ENCODE measurements around the gene TSPAN19. TPM values are rescaled to one million over a fixed set of nuclear protein-coding genes. Genes with fewer than 3 reads are reported as not detected.

Gene TSPAN19
- total and polyA plus RNA-seq, 12 donors = 0.33 to 0.40 (median 0.34) TPM; not detected in 9

- Histone ChIP-seq H3K4me1 (replicated peaks in 1 of 2) (no peaks in the 10 kb centered on the region), H3K27ac (no peak overlapping the region), H3K36me3 (replicated peaks in 1 of 2) (no peaks in the 10 kb centered on the region), H3K27me3 (no peaks in the 10 kb centered on the region), H3K9me3 (replicated peaks in 1 of 3) (no peaks in the 10 kb centered on the region), H3K4me3 (no peak overlapping the region)
- DNase-seq = no peak
- intact Hi-C loops (cut with DNase I) = no loop called here
- WGBS, 4 donors = 70 to 82% (median 79%) methylated on average over 2 to 3 of the region's 3 CpGs
- no peak for TF ChIP-seq POLR2A (IDR thresholded peaks at IDR 0.05)
- TF ChIP-seq CTCF (IDR thresholded peaks at IDR 0.05) = no peak
These were observed 29.9 kb upstream of the TSPAN19 start for GRCh38 chr12:85065837-85066482.

- no peaks in the 10 kb centered on the region for H3K27me3 ChIP-seq
- no peaks in the 10 kb centered on the region for H3K9me3 ChIP-seq (replicated peaks in 1 of 3)
- no peaks in the 10 kb centered on the region for H3K4me1 ChIP-seq (replicated peaks in 1 of 2)
- no peak overlapping the region for H3K27ac ChIP-seq
- TF ChIP-seq CTCF (IDR thresholded peaks at IDR 0.05) (no peak), POLR2A (IDR thresholded peaks at IDR 0.05) (no peak)
- no peak overlapping the region for H3K4me3 ChIP-seq
- DNase-seq = no peak
- intact Hi-C loops (cut with DNase I) = no loop called here
- no peaks in the 10 kb centered on the region for H3K36me3 ChIP-seq (replicated peaks in 1 of 2)
- 47 to 62% (median 49%) methylated on average over 2 of the region's 2 CpGs for WGBS, 4 donors
These were observed 24.8 kb upstream of the TSPAN19 start for GRCh38 chr12:85060916-85061315.

GRCh38 chr12:85059594-85059993 lies 23.5 kb upstream of the TSPAN19 start:
- H3K4me1 ChIP-seq (replicated peaks in 1 of 2) = no peaks in the 10 kb centered on the region
- intact Hi-C loops (cut with DNase I) = no loop called here
- WGBS, 4 donors = 50 to 65% (median 60%) methylated on average over 6 of the region's 6 CpGs

DNA sequence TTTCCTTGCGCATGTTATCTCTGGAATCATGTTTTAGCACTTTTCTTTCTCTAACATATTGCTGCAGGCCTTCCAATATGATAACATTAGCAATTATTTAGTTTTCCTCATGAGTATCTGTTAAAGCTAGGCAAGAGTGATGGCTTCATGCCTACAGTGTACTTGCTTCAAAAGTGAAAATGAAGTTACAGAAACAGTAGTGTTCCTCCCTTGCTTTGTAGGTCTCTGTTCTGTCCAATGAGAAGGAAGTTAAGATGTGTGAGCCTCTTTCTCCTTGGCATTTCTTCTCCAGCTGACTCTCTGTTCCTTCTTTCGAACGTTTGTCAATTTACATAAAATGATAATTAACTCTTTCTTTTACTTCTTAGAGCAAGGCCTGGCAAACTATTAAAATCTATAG lies 22.3 kb upstream of the TSPAN19 start:
- no peak overlapping the region for H3K27ac ChIP-seq
- WGBS, 4 donors = 36 to 58% (median 44%) methylated on average over 3 of the region's 3 CpGs
- intact Hi-C loops (cut with DNase I) = no loop called here

More at GRCh38 chr12:85059594-85059993, 23.5 kb upstream of the TSPAN19 start:
- Histone ChIP-seq H3K27ac (no peak overlapping the region), H3K27me3 (no peaks in the 10 kb centered on the region), H3K36me3 (replicated peaks in 1 of 2) (no peaks in the 10 kb centered on the region), H3K9me3 (replicated peaks in 1 of 3) (no peaks in the 10 kb centered on the region), H3K4me3 (no peak overlapping the region)
- TF ChIP-seq CTCF (IDR thresholded peaks at IDR 0.05) = no peak
- no peak for TF ChIP-seq POLR2A (IDR thresholded peaks at IDR 0.05)
- no peak for DNase-seq

More for the DNA sequence above, 22.3 kb upstream of the TSPAN19 start:
- DNase-seq = no peak
- Histone ChIP-seq H3K9me3 (replicated peaks in 1 of 3) (no peaks in the 10 kb centered on the region), H3K36me3 (replicated peaks in 1 of 2) (no peaks in the 10 kb centered on the region), H3K27me3 (no peaks in the 10 kb centered on the region), H3K4me3 (no peak overlapping the region), H3K4me1 (replicated peaks in 1 of 2) (no peaks in the 10 kb centered on the region)
- TF ChIP-seq POLR2A (IDR thresholded peaks at IDR 0.05) (no peak), CTCF (IDR thresholded peaks at IDR 0.05) (no peak)

Data from adrenal gland (tissue), 12 donors.